Nephron (organoid): ENCODE measurements around the gene NFATC1.
A peak's percentile ranks its signal among the peaks of the same experiment; 100 is the strongest.

Experiments
- H3K27ac Mint-ChIP-seq, 3 experiments: 2 replicates each; pipeline ENCODE4 v1.8.0; 2020; ENCODE audit warnings: mixed read lengths in 3 of 3, mild to moderate bottlenecking in 2 of 3, moderate library complexity in 1 of 3
- H3K27me3 Mint-ChIP-seq: 2 replicates; pipeline ENCODE4 v1.8.0; 2021; ENCODE audit warnings: low read depth, mild to moderate bottlenecking, moderate library complexity, mixed read lengths
- H3K36me3 Mint-ChIP-seq: 2 replicates; pipeline ENCODE4 v1.8.0; 2020; ENCODE audit warnings: low read depth, mixed read lengths
- H3K4me1 Mint-ChIP-seq: 2 replicates; pipeline ENCODE4 v1.8.0; 2020; ENCODE audit warnings: mixed read lengths
- H3K4me3 Mint-ChIP-seq, 3 experiments: 2 replicates each; pipeline ENCODE4 v1.8.0; 2020; ENCODE audit warnings: mild to moderate bottlenecking in 3 of 3, mixed read lengths in 3 of 3, moderate library complexity in 2 of 3
- H3K9me3 Mint-ChIP-seq: 2 replicates; pipeline ENCODE4 v1.8.0; 2020; ENCODE audit warnings: mixed read lengths
- CTCF ChIP-seq, 3 experiments: fragments of 200-600 bp; sonication (generic); IDR thresholded peaks; one replicate each; pipeline ENCODE4 v1.5.0; 2021; ENCODE audit warnings: antibody characterized with exemption in 3 of 3; ENCODE audit not compliant: unreplicated experiment in 3 of 3

NFATC1 gene

GRCh38 chr18:79513381-79514081 lies 117.8 kb downstream of the NFATC1 start:
- H3K4me1 Mint-ChIP-seq = peaks cover 34% of the 10 kb centered on the region
- H3K27ac Mint-ChIP-seq = no peak overlapping the region
- peaks cover 5% of the 10 kb centered on the region for H3K36me3 Mint-ChIP-seq
- H3K27me3 Mint-ChIP-seq = no peaks in the 10 kb centered on the region
- no peak for TF ChIP-seq CTCF (IDR thresholded peaks at IDR 0.05; ENCODE audit: unreplicated experiment in 3 of 3)
- H3K4me3 Mint-ChIP-seq = no peak overlapping the region
- H3K9me3 Mint-ChIP-seq = no peaks in the 10 kb centered on the region

- TF ChIP-seq CTCF (IDR thresholded peaks at IDR 0.05; ENCODE audit: unreplicated experiment in 3 of 3) = no peak
- Mint-ChIP-seq H3K36me3 (peaks cover under 1% of the 10 kb centered on the region), H3K4me3 (no peak overlapping the region), H3K4me1 (peaks cover 31% of the 10 kb centered on the region), H3K27ac (no peak overlapping the region), H3K27me3 (peaks cover 5% of the 10 kb centered on the region), H3K9me3 (no peaks in the 10 kb centered on the region)
Observed at GRCh38 chr18:79515331-79515730, 119.6 kb downstream of the NFATC1 start.

GRCh38 chr18:79515944-79516351 lies 120.2 kb downstream of the NFATC1 start:
- peaks cover 34% of the 10 kb centered on the region for H3K4me1 Mint-ChIP-seq
- no peak overlapping the region for H3K4me3 Mint-ChIP-seq
- no peak for TF ChIP-seq CTCF (IDR thresholded peaks at IDR 0.05; ENCODE audit: unreplicated experiment in 3 of 3)
- H3K27me3 Mint-ChIP-seq = peaks cover 5% of the 10 kb centered on the region
- H3K27ac Mint-ChIP-seq = peak overlapping the region; percentile 42 to 80 (median 71)
- H3K36me3 Mint-ChIP-seq = no peaks in the 10 kb centered on the region
- H3K9me3 Mint-ChIP-seq = no peaks in the 10 kb centered on the region

GRCh38 chr18:79516441-79516931 lies 120.8 kb downstream of the NFATC1 start:
- Mint-ChIP-seq H3K36me3 (no peaks in the 10 kb centered on the region), H3K27ac (peak overlapping the region; percentile 42 to 80 (median 71)), H3K4me3 (no peak overlapping the region), H3K4me1 (peaks cover 34% of the 10 kb centered on the region), H3K9me3 (no peaks in the 10 kb centered on the region), H3K27me3 (peaks cover 5% of the 10 kb centered on the region)
- TF ChIP-seq CTCF (IDR thresholded peaks at IDR 0.05; ENCODE audit: unreplicated experiment in 3 of 3) = no peak

GRCh38 chr18:79517341-79517740 lies 121.6 kb downstream of the NFATC1 start:
- H3K4me1 Mint-ChIP-seq = peaks cover 38% of the 10 kb centered on the region
- H3K27me3 Mint-ChIP-seq = peaks cover 5% of the 10 kb centered on the region
- no peaks in the 10 kb centered on the region for H3K9me3 Mint-ChIP-seq
- H3K36me3 Mint-ChIP-seq = no peaks in the 10 kb centered on the region
- H3K27ac Mint-ChIP-seq = no peak overlapping the region
- no peak for TF ChIP-seq CTCF (IDR thresholded peaks at IDR 0.05; ENCODE audit: unreplicated experiment in 3 of 3)
- no peak overlapping the region for H3K4me3 Mint-ChIP-seq
